ENCODE results near the gene MAML3. TPM values are rescaled to one million over a fixed set of nuclear protein-coding genes. Genes with fewer than 3 reads are reported as not detected.

Gene MAML3
- total and polyA plus RNA-seq, 2 of the 13 experiments (the other 11 are each of a cell fraction or from before 2014, with no cell fraction given): 0.05 to 0.13 TPM

GRCh38 chr4:139740531-139741041, 413.4 kb downstream of the MAML3 start (continued):
- TF ChIP-seq ARID5B (CRISPR knock-in tag; IDR thresholded peaks at IDR 0.05) (peak; percentile 45; the same call in 1 of the 2 replicates), ZNF616 (CRISPR knock-in tag; IDR thresholded peaks at IDR 0.05; ENCODE audit: low read depth) (no peak), SUZ12 (IDR thresholded peaks at IDR 0.05; ENCODE audit: low read depth, low read length) (no peak), SOX13 (IDR thresholded peaks at IDR 0.05) (no peak), SOX13 (CRISPR knock-in tag; conservative IDR thresholded peaks at IDR 0.05 in 1 of 2, IDR thresholded peaks at IDR 0.05 in 1 of 2) (peak in 1 of 2 experiments; percentile 61; a peak in 1 of 4 replicates), ZBTB40 (IDR thresholded peaks at IDR 0.05) (no peak), ZBTB40 (CRISPR knock-in tag; IDR thresholded peaks at IDR 0.05) (no peak), SAP130 (CRISPR knock-in tag; IDR thresholded peaks at IDR 0.05; ENCODE audit: low read depth) (peak; percentile 49), USF2 (IDR thresholded peaks at IDR 0.05; ENCODE audit: low read depth, low read length) (no peak), USF2 (CRISPR knock-in tag; IDR thresholded peaks at IDR 0.05; ENCODE audit: borderline replicate concordance) (no peak), HMG20A (CRISPR knock-in tag; IDR thresholded peaks at IDR 0.05; ENCODE audit: borderline replicate concordance) (0 out of 2 replicates have a peak, but pooled peaks have one; percentile 35), HDAC2 (CRISPR knock-in tag; IDR thresholded peaks at IDR 0.05) (peak; percentile 17; the same call in 1 of the 2 replicates), ZNF800 (CRISPR knock-in tag; IDR thresholded peaks at IDR 0.05) (no peak)

All from HepG2 (cell line).